Fibroblast of the aortic adventitia (primary cell): Measurements from ENCODE around the gene GRP. TPM values are rescaled to one million over a fixed set of nuclear protein-coding genes. Genes with fewer than 3 reads are reported as not detected.
"Not testable (repeated sequence)": the region's sequence is repeated elsewhere in the genome, so short reads cannot be mapped to it uniquely, and the experiment has no call there.

Experiments
- DNase-seq: peaks from one replicate; pipeline ENCODE4 v3.0.0-alpha.2; 2010; ENCODE audit warnings: low read depth
- H3K4me3 ChIP-seq: 2 replicates; pipeline ENCODE4 v1.5.1; 2011; ENCODE audit warnings: low read depth, mild to moderate bottlenecking, control low read depth, low read length, moderate library complexity
- total RNA-seq: library from RNA; depleted of rRNA; stranded (reverse); fragments of >200 nt; gene quantifications from 2 replicates; pipeline ENCODE4 v1.2.3, GENCODE V29; 2012; ENCODE audit warnings: low replicate concordance
- TF ChIP-seq, protein P1 (sequence below): IDR thresholded peaks from 2 replicates; pipeline ENCODE4 v1.5.1; 2011; ENCODE audit warnings: mild to moderate bottlenecking, low read length, control low read depth, inconsistent platforms; ENCODE audit not compliant: insufficient read depth

The GRP gene
- total RNA-seq, 1 donor: not detected

DNA sequence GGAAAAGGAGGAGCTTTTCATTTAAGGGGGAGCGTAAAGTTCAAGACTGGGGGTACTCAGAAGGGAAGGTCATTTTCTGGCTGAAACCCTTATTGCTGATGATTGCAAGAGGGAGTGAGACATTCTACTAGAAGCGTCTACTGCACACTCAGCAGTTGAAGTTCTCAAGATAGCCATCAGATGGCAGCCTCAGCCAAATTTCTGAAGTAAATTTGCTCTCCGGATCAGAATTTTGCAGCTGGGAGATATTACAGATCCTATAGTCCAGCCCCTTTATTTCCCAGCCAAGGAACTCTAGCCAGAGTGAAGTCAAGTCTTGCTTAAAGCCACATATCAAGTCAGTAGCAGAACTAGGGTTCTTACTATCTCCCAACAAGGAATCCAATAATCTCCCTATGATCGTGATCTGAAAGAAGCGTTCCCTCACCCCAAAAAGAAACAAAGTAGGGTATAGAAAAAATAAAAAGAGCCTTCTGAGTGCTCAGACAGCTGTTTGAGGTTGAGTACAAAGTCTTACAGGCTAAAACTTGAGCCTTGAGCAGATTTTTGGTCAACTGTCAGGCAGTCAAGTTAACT lies 29.3 kb downstream of the GRP start:
- TF ChIP-seq, protein P1, sequence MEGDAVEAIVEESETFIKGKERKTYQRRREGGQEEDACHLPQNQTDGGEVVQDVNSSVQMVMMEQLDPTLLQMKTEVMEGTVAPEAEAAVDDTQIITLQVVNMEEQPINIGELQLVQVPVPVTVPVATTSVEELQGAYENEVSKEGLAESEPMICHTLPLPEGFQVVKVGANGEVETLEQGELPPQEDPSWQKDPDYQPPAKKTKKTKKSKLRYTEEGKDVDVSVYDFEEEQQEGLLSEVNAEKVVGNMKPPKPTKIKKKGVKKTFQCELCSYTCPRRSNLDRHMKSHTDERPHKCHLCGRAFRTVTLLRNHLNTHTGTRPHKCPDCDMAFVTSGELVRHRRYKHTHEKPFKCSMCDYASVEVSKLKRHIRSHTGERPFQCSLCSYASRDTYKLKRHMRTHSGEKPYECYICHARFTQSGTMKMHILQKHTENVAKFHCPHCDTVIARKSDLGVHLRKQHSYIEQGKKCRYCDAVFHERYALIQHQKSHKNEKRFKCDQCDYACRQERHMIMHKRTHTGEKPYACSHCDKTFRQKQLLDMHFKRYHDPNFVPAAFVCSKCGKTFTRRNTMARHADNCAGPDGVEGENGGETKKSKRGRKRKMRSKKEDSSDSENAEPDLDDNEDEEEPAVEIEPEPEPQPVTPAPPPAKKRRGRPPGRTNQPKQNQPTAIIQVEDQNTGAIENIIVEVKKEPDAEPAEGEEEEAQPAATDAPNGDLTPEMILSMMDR: peak; percentile 84
- DNase-seq: peak; percentile 95

DNA sequence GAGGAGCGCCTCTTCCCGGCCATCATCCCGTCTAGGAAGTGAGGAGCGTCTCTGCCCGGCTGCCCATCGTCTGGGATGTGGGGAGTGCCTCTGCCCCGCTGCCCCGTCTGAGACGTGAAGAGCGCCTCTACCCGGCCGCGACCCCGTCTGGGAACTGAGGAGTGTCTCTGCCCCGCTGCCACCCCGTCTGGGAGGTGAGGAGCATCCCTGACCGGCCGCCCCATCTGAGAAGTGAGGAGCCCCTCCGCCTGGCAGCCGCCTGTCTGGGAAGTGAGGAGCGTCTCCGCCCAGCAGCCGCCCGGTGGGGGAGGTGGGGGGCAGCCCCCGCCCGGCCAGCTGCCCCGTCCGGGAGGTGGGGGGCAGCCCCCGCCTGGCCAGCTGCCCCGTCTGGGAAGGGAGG lies 35.5 kb downstream of the GRP start:
- not testable (repeated sequence) for DNase-seq, H3K4me3 ChIP-seq

More for the DNA sequence above, 29.3 kb downstream of the GRP start:
- H3K4me3 ChIP-seq: no peak overlapping the region

GRCh38 chr18:59261842-59262241 lies 41.9 kb downstream of the GRP start:
- H3K4me3 ChIP-seq, DNase-seq: not testable (repeated sequence)

GRCh38 chr18:59262243-59262642 lies 42.3 kb downstream of the GRP start:
- not testable (repeated sequence) for DNase-seq, H3K4me3 ChIP-seq

- no peak overlapping the region for H3K4me3 ChIP-seq
- no peak for DNase-seq
- TF ChIP-seq, protein P1: no peak
Measured at GRCh38 chr18:59263661-59264060, 43.7 kb downstream of the GRP start.

DNA sequence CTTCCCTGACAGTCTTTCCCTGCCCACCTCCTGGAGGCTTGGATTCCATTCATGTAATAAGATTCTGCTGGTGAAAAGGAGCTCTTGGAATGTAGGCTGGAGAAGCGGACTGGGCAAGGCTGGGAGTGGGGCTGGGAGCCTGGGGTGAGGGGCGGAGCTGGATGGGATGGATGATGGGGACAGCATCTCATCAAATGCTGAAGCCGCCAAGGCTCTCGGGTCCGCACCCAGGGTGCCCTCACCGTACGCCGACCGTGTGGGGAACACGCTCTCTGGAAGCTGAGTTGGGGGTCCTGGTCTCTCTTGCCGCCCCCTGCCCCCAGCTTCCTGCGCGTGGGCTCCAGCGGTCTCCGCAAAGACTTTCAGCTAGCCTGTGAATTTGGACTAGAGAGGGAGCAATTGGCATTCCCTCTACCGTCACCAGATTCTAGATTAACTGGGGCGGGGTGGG lies 44.2 kb downstream of the GRP start:
- no peak for DNase-seq
- TF ChIP-seq, protein P1: no peak
- no peak overlapping the region for H3K4me3 ChIP-seq

- TF ChIP-seq, protein P1: no peak
- no peak for DNase-seq
- H3K4me3 ChIP-seq: no peak overlapping the region
Measured at GRCh38 chr18:59264651-59265245, 44.8 kb downstream of the GRP start.

DNA sequence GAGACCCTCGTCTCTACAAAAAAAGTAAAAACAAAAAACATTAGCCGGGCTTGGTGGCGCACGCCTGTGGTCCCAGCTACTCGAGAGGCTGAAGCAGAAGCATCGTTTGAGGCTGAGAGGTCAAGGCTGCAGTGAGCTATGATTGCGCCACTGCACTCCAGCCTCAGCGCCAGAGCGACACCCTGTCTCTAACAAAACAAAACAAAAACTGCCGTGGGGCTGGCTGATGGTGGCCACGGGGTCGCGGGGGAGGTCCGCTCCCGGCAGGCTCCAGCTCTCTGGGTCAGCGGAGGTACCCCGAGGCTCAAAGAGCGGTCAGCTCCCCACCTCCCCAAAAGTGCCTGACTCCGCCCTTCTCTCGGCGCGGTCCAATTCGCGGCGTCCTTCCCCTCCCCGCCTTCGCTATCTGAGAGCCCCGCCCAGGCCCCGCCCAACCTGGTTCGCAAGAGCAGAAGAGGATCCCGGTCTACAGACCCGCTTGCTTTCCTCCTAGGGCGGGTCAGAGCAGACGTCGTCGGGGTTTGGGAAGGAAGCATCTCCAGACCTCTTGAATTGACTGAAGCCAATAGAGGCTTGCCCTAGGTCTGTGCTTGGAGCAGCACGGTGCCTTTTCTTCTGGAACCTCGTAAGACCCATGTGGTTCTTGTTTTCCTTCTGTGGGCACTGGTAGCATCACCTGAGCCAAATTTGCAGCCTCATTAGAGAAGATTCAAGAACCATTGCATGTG lies 45.5 kb downstream of the GRP start:
- no peak for DNase-seq
- peak overlapping the region; percentile 41 for H3K4me3 ChIP-seq
- TF ChIP-seq, protein P1: no peak
